KOPT-K1 (cell line): ENCODE measurements around the gene HDAC4.
"Not testable (repeated sequence)": the region's sequence is repeated elsewhere in the genome, so short reads cannot be mapped to it uniquely, and the experiment has no call there.

Experiments used
- H3K27ac ChIP-seq: fragments of 200-600 bp; sonication (generic); 2 replicates; pipeline ENCODE4 v1.5.1; 2016; ENCODE audit warnings: antibody characterized with exemption, mild to moderate bottlenecking, low read depth, low read length; ENCODE audit not compliant: poor library complexity, severe bottlenecking
- H3K36me3 ChIP-seq: fragments of 200-600 bp; sonication (generic); 2 replicates; pipeline ENCODE4 v1.5.1; 2017; ENCODE audit warnings: antibody characterized with exemption, mild to moderate bottlenecking, low read length, moderate library complexity; ENCODE audit not compliant: insufficient read depth
- H3K9me3 ChIP-seq: fragments of 200-600 bp; sonication (generic); 2 replicates; pipeline ENCODE4 v1.5.1; 2017; ENCODE audit warnings: antibody characterized with exemption, low read length, mild to moderate bottlenecking; ENCODE audit not compliant: insufficient read depth, poor library complexity, severe bottlenecking

Gene HDAC4

GRCh38 chr2:239287461-239287860, 113.4 kb downstream of the HDAC4 start:
- no peak overlapping the region for H3K27ac ChIP-seq
- no peaks in the 10 kb centered on the region for H3K9me3 ChIP-seq
- H3K36me3 ChIP-seq: peaks cover 67% of the 10 kb centered on the region

GRCh38 chr2:239286901-239287300, 113.9 kb downstream of the HDAC4 start:
- peaks cover 62% of the 10 kb centered on the region for H3K36me3 ChIP-seq
- H3K9me3 ChIP-seq: no peaks in the 10 kb centered on the region
- no peak overlapping the region for H3K27ac ChIP-seq

- H3K27ac ChIP-seq: peak overlapping the region; percentile 7
- H3K9me3 ChIP-seq: no peaks in the 10 kb centered on the region
- H3K36me3 ChIP-seq: peaks cover 52% of the 10 kb centered on the region
These were observed 114.9 kb downstream of the HDAC4 start for GRCh38 chr2:239285932-239286230.

GRCh38 chr2:239285071-239285931, 115.5 kb downstream of the HDAC4 start:
- Histone ChIP-seq H3K27ac (peak overlapping the region; percentile 7), H3K36me3 (peaks cover 46% of the 10 kb centered on the region)

GRCh38 chr2:239283961-239284795, 116.6 kb downstream of the HDAC4 start:
- no peaks in the 10 kb centered on the region for H3K9me3 ChIP-seq
- H3K27ac ChIP-seq: no peak overlapping the region
- peaks cover 44% of the 10 kb centered on the region for H3K36me3 ChIP-seq

More at GRCh38 chr2:239285071-239285931, 115.5 kb downstream of the HDAC4 start:
- no peaks in the 10 kb centered on the region for H3K9me3 ChIP-seq

GRCh38 chr2:239283288-239283945, 117.4 kb downstream of the HDAC4 start:
- Histone ChIP-seq H3K9me3 (no peaks in the 10 kb centered on the region), H3K27ac (no peak overlapping the region), H3K36me3 (peaks cover 44% of the 10 kb centered on the region)

GRCh38 chr2:239282448-239283287, 118.2 kb downstream of the HDAC4 start:
- H3K9me3 ChIP-seq: no peaks in the 10 kb centered on the region
- H3K27ac ChIP-seq: no peak overlapping the region
- H3K36me3 ChIP-seq: peaks cover 44% of the 10 kb centered on the region

GRCh38 chr2:239280296-239281017, 120.4 kb downstream of the HDAC4 start:
- Histone ChIP-seq H3K36me3 (peaks cover 41% of the 10 kb centered on the region), H3K27ac (peak overlapping the region; percentile 27)
- not testable (repeated sequence) for H3K9me3 ChIP-seq

- Histone ChIP-seq H3K36me3 (peaks cover 34% of the 10 kb centered on the region), H3K27ac (peak overlapping the region; percentile 27), H3K9me3 (no peaks in the 10 kb centered on the region)
These were observed 121.1 kb downstream of the HDAC4 start for GRCh38 chr2:239279508-239280295.

GRCh38 chr2:239278941-239279365, 121.9 kb downstream of the HDAC4 start:
- Histone ChIP-seq H3K27ac (no peak overlapping the region), H3K36me3 (peaks cover 26% of the 10 kb centered on the region), H3K9me3 (no peaks in the 10 kb centered on the region)

- Histone ChIP-seq H3K9me3 (no peaks in the 10 kb centered on the region), H3K27ac (no peak overlapping the region), H3K36me3 (peaks cover 20% of the 10 kb centered on the region)
These were observed 122.5 kb downstream of the HDAC4 start for GRCh38 chr2:239278361-239278760.

- no peak overlapping the region for H3K27ac ChIP-seq
These were observed 123.3 kb downstream of the HDAC4 start for GRCh38 chr2:239277401-239278085.

GRCh38 chr2:239276851-239277250, 124.0 kb downstream of the HDAC4 start:
- H3K9me3 ChIP-seq: no peaks in the 10 kb centered on the region
- H3K27ac ChIP-seq: no peak overlapping the region
- peaks cover 16% of the 10 kb centered on the region for H3K36me3 ChIP-seq

More at GRCh38 chr2:239277401-239278085, 123.3 kb downstream of the HDAC4 start:
- Histone ChIP-seq H3K9me3 (no peaks in the 10 kb centered on the region), H3K36me3 (peaks cover 18% of the 10 kb centered on the region)
